Fibroblast of lung (primary cell): ENCODE measurements around the gene RRAGD. TPM values are rescaled to one million over a fixed set of nuclear protein-coding genes. Genes with fewer than 3 reads are reported as not detected.

ENCODE experiments used
- DNase-seq, 2 donors: peaks; one replicate each; pipeline versions ENCODE4 v3.0.0 to v3.0.0-alpha.2; 2010; ENCODE audit warnings: low read depth in 2 of 2
- H2AFZ ChIP-seq: 2 replicates; pipeline ENCODE4 v1.5.1; 2012; ENCODE audit warnings: low read length, control low read depth, inconsistent platforms
- H3K27ac ChIP-seq: 2 replicates; pipeline ENCODE4 v1.5.1; 2011; ENCODE audit warnings: low read length, control low read depth; ENCODE audit not compliant: insufficient read depth
- H3K27me3 ChIP-seq: 2 replicates; pipeline ENCODE4 v1.5.1; 2011; ENCODE audit warnings: mild to moderate bottlenecking, low read length; ENCODE audit not compliant: control insufficient read depth, insufficient read depth
- H3K36me3 ChIP-seq: 2 replicates; pipeline ENCODE4 v1.5.1; 2011; ENCODE audit warnings: low read length; ENCODE audit not compliant: control insufficient read depth, insufficient read depth
- H3K4me1 ChIP-seq: 2 replicates; pipeline ENCODE4 v1.5.1; 2011; ENCODE audit warnings: low read length; ENCODE audit not compliant: control insufficient read depth, insufficient read depth; ENCODE audit errors: extremely low read depth
- H3K4me2 ChIP-seq: 2 replicates; pipeline ENCODE4 v1.5.1; 2011; ENCODE audit warnings: low read length, control low read depth; ENCODE audit not compliant: insufficient read depth; ENCODE audit errors: extremely low read depth
- H3K4me3 ChIP-seq, 4 experiments: fragments of 200-600 bp in 1 of 4; sonication (generic) in 1 of 4; replicated peaks in 1 of 4; 2 replicates each; pipeline ENCODE4 v1.5.1; 2011 to 2016; ENCODE audit warnings: low read length in 4 of 4, low read depth in 3 of 4, mild to moderate bottlenecking in 3 of 4, control low read depth in 2 of 4, inconsistent platforms in 1 of 4, mixed read lengths in 1 of 4; ENCODE audit not compliant: insufficient read depth in 1 of 4; ENCODE audit errors: control extremely low read depth in 1 of 4
- H3K79me2 ChIP-seq: 2 replicates; pipeline ENCODE4 v1.5.1; 2012; ENCODE audit warnings: mild to moderate bottlenecking, low read length, inconsistent platforms; ENCODE audit not compliant: control insufficient read depth, insufficient read depth
- H3K9ac ChIP-seq: 2 replicates; pipeline ENCODE4 v1.5.1; 2011; ENCODE audit warnings: mild to moderate bottlenecking, low read length, control low read depth; ENCODE audit not compliant: insufficient read depth
- H3K9me3 ChIP-seq: 2 replicates; pipeline ENCODE4 v1.5.1; 2012; ENCODE audit warnings: low read depth, low read length; ENCODE audit not compliant: control insufficient read depth, insufficient read depth
- H4K20me1 ChIP-seq: 2 replicates; pipeline ENCODE4 v1.5.1; 2011; ENCODE audit warnings: low read length; ENCODE audit not compliant: control insufficient read depth, insufficient read depth; ENCODE audit errors: extremely low read depth
- EZH2 ChIP-seq: IDR thresholded peaks from 2 replicates; pipeline ENCODE4 v1.5.1; 2012; ENCODE audit warnings: low read length, control low read depth, mild to moderate bottlenecking; ENCODE audit errors: missing control alignments
- polyA plus RNA-seq, 2 donors: library from polyadenylated mRNA; depleted of rRNA in 1 of 2; stranded (reverse) in 1 of 2; unstranded in 1 of 2; fragments of >200 nt; gene quantifications; 2 replicates each; pipeline ENCODE4 v1.2.1, GENCODE V29; 2011 to 2012; ENCODE audit warnings: missing spikeins in 1 of 2
- total RNA-seq: library from RNA; depleted of rRNA; stranded (reverse); fragments of >200 nt; gene quantifications from 2 replicates; pipeline ENCODE4 v1.2.1, GENCODE V29; 2014
- TF ChIP-seq, protein P1 (sequence below), 2 donors: IDR thresholded peaks in 1 of 2; conservative IDR thresholded peaks in 1 of 2; 1 replicate in 1 of 2; 2 replicates in 1 of 2; pipeline ENCODE4 v1.5.1; 2011 to 2012; ENCODE audit warnings: low read length in 2 of 2, control low read depth in 1 of 2, inconsistent platforms in 1 of 2, low read depth in 1 of 2, mild to moderate bottlenecking in 1 of 2

Gene RRAGD
- total and polyA plus RNA-seq, 2 donors (not counting 1 experiment from before 2014, with no cell fraction given): 0.07 to 1.8 TPM

DNA sequence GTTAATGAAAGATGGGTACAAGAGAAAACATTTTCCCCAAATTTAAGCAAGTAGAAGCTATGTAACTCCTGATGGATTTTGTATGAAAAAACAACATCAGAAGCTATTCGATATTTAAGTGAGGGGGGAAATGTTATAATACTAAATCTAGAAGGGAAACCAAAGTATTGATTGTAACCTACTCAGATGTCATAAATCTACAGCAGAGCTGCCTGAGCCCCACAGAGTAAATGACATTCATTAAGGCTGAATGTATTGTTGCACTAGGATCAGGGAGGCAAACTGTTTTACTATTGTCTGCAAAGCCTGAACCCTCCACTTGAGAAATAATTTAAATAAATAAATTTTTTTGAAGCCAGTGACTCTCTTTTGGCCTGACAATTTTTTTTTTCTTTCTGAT, 40.2 kb upstream of the RRAGD start:
- Histone ChIP-seq H3K27ac (no peak overlapping the region), H3K4me2 (no peak overlapping the region), H3K4me1 (no peaks in the 10 kb centered on the region), H3K9ac (no peak overlapping the region), H4K20me1 (no peaks in the 10 kb centered on the region), H3K9me3 (no peaks in the 10 kb centered on the region), H2AFZ (no peak overlapping the region), H3K4me3 (no peak overlapping the region), H3K79me2 (no peaks in the 10 kb centered on the region), H3K36me3 (no peaks in the 10 kb centered on the region), H3K27me3 (no peaks in the 10 kb centered on the region)
- TF ChIP-seq EZH2: no peak
- TF ChIP-seq, protein P1, sequence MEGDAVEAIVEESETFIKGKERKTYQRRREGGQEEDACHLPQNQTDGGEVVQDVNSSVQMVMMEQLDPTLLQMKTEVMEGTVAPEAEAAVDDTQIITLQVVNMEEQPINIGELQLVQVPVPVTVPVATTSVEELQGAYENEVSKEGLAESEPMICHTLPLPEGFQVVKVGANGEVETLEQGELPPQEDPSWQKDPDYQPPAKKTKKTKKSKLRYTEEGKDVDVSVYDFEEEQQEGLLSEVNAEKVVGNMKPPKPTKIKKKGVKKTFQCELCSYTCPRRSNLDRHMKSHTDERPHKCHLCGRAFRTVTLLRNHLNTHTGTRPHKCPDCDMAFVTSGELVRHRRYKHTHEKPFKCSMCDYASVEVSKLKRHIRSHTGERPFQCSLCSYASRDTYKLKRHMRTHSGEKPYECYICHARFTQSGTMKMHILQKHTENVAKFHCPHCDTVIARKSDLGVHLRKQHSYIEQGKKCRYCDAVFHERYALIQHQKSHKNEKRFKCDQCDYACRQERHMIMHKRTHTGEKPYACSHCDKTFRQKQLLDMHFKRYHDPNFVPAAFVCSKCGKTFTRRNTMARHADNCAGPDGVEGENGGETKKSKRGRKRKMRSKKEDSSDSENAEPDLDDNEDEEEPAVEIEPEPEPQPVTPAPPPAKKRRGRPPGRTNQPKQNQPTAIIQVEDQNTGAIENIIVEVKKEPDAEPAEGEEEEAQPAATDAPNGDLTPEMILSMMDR (conservative IDR thresholded peaks at IDR 0.05 in 1 of 2, IDR thresholded peaks at IDR 0.05 in 1 of 2; ENCODE audit: low read depth in 1 of 2, low read length in 2 of 2): no peak
- no peak for DNase-seq

DNA sequence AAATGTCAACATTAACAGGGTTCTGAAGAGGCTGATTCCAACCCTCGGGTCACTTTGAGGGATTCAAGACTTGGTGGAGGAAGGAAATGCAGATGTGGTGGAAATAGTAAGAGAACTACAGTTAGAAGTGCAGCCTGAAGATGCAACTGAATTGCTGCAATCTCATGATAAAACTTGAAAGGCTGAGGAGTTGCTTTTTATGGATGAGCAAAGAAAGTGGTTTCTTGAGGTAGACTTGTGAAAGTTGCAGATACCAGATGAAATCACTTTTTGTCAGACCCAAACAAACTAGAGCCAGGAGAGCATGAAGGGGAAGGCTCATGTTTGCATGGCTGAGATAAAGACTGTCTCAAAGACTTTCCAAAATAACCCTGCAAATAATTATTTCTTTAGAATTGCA, 37.1 kb upstream of the RRAGD start:
- Histone ChIP-seq H3K4me1 (no peaks in the 10 kb centered on the region), H3K9ac (no peak overlapping the region), H3K4me2 (no peak overlapping the region), H2AFZ (no peak overlapping the region), H4K20me1 (no peaks in the 10 kb centered on the region), H3K9me3 (no peaks in the 10 kb centered on the region), H3K79me2 (no peaks in the 10 kb centered on the region), H3K4me3 (no peak overlapping the region), H3K27me3 (no peaks in the 10 kb centered on the region), H3K36me3 (no peaks in the 10 kb centered on the region), H3K27ac (no peak overlapping the region)
- no peak for DNase-seq
- TF ChIP-seq, protein P1 (conservative IDR thresholded peaks at IDR 0.05 in 1 of 2, IDR thresholded peaks at IDR 0.05 in 1 of 2; ENCODE audit: low read depth in 1 of 2, low read length in 2 of 2): no peak
- no peak for TF ChIP-seq EZH2

DNA sequence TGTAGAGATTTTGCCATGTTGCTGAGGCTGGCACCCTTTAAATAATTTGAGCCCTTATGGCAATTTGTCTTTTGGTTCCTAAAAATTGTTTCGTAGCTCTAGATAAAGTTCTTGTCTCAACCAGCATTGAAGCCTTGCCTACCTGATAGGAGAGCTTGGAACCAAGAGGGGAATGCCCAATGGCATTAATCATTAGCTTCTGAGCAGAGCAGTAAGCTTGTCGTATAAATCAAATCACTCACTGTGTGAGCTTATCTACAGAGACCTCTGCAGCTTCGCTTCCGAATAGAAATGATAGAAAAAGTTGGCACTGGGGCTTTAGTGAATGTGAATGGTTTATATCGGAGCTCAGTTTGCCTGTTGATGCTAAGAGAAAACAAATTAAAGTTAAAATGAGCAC, 31.6 kb upstream of the RRAGD start:
- Histone ChIP-seq H3K27ac (no peak overlapping the region), H3K4me3 (no peak overlapping the region), H3K4me1 (no peaks in the 10 kb centered on the region), H3K9ac (no peak overlapping the region), H3K79me2 (no peaks in the 10 kb centered on the region), H3K27me3 (no peaks in the 10 kb centered on the region), H3K4me2 (no peak overlapping the region), H2AFZ (no peak overlapping the region), H3K36me3 (no peaks in the 10 kb centered on the region), H4K20me1 (no peaks in the 10 kb centered on the region), H3K9me3 (no peaks in the 10 kb centered on the region)
- DNase-seq: no peak
- TF ChIP-seq, protein P1 (conservative IDR thresholded peaks at IDR 0.05 in 1 of 2, IDR thresholded peaks at IDR 0.05 in 1 of 2; ENCODE audit: low read depth in 1 of 2, low read length in 2 of 2): no peak
- no peak for TF ChIP-seq EZH2
